ENCODE results near the gene MRPS15. TPM values are rescaled to one million over a fixed set of nuclear protein-coding genes. Genes with fewer than 3 reads are reported as not detected.

The MRPS15 gene
- total and polyA plus RNA-seq, 2 donors (not counting 3 experiments of a cell fraction or from before 2014, with no cell fraction given): 47.1 to 105 TPM

DNA sequence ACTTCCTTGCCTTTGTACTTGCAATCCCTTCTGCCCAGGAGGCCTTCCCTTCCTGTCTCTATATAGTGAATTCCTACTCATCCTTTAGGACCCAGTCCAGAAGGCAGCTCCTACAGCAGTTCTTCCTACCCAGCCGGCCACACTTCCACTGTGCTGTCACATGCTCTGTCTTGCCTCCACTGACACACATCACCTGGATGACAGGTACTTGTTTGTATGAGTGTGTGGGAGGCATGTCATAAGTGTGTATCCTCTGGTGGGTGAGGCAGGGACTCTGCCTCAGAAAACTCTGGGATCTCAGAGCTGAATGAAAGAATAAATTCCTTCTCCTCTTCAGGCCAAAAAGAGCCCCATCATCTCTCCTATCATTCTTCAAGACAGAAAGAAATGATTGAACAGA, 8.8 kb downstream of the MRPS15 start:
- Histone ChIP-seq H3K4me3 (replicated peaks in 1 of 3; ENCODE audit: insufficient read depth in 1 of 3, low read depth in 1 of 3, low read length in 3 of 3) (no peak overlapping the region), H3K4me1 (ENCODE audit: control insufficient read depth, extremely low read depth, insufficient read depth, low read length) (peaks cover 4% of the 10 kb centered on the region), H3K4me2 (ENCODE audit: insufficient read depth, low read length) (no peak overlapping the region), H3K9ac (replicated peaks; ENCODE audit: extremely low read depth, insufficient read depth, low read length) (no peak overlapping the region), H3K9me3 (replicated peaks; ENCODE audit: control insufficient read depth, insufficient read depth, low read length) (no peaks in the 10 kb centered on the region), H3K36me3 (ENCODE audit: control insufficient read depth in 2 of 2, extremely low read depth in 1 of 2, insufficient read depth in 2 of 2, low read length in 2 of 2) (peaks cover 21 to 23% of the 10 kb centered on the region in 2 experiments), H2AFZ (ENCODE audit: low read depth, low read length) (no peak overlapping the region), H3K9me1 (replicated peaks; ENCODE audit: control insufficient read depth, extremely low read depth, insufficient read depth, low read length) (no peaks in the 10 kb centered on the region), H3K27ac (ENCODE audit: insufficient read depth, low read depth, low read length) (no peak overlapping the region), H3K27me3 (ENCODE audit: control insufficient read depth in 2 of 2, insufficient read depth in 2 of 2, low read length in 2 of 2) (no peaks in the 10 kb centered on the region), H4K20me1 (replicated peaks; ENCODE audit: control insufficient read depth, extremely low read depth, insufficient read depth, low read length) (no peaks in the 10 kb centered on the region), H3K79me2 (ENCODE audit: control insufficient read depth, insufficient read depth, low read length) (no peaks in the 10 kb centered on the region)
- BruUV-seq (replicated peaks): no TSS peak
- ChIA-PET CTCF (interaction anchor here (1.1 kb wide), 1 partner anchor 9 kb away, joined by 3 read pairs; the partner anchor contains the start of gene MRPS15), POLR2A (no interaction called here)
- DNase-seq (ENCODE audit: low read depth, low spot score): no peak
- no peak for TF ChIP-seq MYC (IDR thresholded peaks at IDR 0.05; ENCODE audit: low read depth, low read length)
- TF ChIP-seq EZH2 (IDR thresholded peaks at IDR 0.05; ENCODE audit: borderline replicate concordance, low read depth, low read length, severe bottlenecking): no peak
- TF ChIP-seq JUN (IDR thresholded peaks at IDR 0.05; ENCODE audit: borderline replicate concordance, insufficient read depth, insufficient read length, low read depth): no peak
- TF ChIP-seq, protein P1, sequence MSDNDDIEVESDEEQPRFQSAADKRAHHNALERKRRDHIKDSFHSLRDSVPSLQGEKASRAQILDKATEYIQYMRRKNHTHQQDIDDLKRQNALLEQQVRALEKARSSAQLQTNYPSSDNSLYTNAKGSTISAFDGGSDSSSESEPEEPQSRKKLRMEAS (IDR thresholded peaks at IDR 0.05; ENCODE audit: insufficient read depth, insufficient read length): no peak
- TF ChIP-seq, protein P2, sequence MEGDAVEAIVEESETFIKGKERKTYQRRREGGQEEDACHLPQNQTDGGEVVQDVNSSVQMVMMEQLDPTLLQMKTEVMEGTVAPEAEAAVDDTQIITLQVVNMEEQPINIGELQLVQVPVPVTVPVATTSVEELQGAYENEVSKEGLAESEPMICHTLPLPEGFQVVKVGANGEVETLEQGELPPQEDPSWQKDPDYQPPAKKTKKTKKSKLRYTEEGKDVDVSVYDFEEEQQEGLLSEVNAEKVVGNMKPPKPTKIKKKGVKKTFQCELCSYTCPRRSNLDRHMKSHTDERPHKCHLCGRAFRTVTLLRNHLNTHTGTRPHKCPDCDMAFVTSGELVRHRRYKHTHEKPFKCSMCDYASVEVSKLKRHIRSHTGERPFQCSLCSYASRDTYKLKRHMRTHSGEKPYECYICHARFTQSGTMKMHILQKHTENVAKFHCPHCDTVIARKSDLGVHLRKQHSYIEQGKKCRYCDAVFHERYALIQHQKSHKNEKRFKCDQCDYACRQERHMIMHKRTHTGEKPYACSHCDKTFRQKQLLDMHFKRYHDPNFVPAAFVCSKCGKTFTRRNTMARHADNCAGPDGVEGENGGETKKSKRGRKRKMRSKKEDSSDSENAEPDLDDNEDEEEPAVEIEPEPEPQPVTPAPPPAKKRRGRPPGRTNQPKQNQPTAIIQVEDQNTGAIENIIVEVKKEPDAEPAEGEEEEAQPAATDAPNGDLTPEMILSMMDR (IDR thresholded peaks at IDR 0.05; ENCODE audit: extremely low read depth in 1 of 2, insufficient read depth in 1 of 2, low read depth in 1 of 2, low read length in 2 of 2): no peak
- no peak for TF ChIP-seq FOS (IDR thresholded peaks at IDR 0.05; ENCODE audit: borderline replicate concordance, insufficient read depth, low read length)
- TF ChIP-seq POLR2AphosphoS5 (IDR thresholded peaks at IDR 0.05; ENCODE audit: insufficient read depth, low read depth, low read length): no peak
- TF ChIP-seq GATA2 (IDR thresholded peaks at IDR 0.05; ENCODE audit: insufficient read depth, insufficient read length, low read depth, low read length): no peak
- no peak for TF ChIP-seq POLR2A (IDR thresholded peaks at IDR 0.05; ENCODE audit: low read depth, low read length)
- dilution Hi-C loops (cut with MboI; ENCODE audit: extremely low pct_ligation_motif_present, low sequenced_read_pairs) (no loop called here), intact Hi-C loops (cut with micrococcal nuclease) (no loop called here)
- FAIRE-seq: no peak

Data from endothelial cell of umbilical vein (primary cell).